Measurements from ENCODE around the gene FAT4.

Gene FAT4

GRCh38 chr4:125338814-125339213 is 24.1 kb downstream of the FAT4 start:
- Mint-ChIP-seq H3K27ac (no peak overlapping the region), H3K36me3 (ENCODE audit: low read depth) (no peaks in the 10 kb centered on the region), H3K4me3 (no peak overlapping the region), H3K27me3 (peaks cover 2% of the 10 kb centered on the region), H3K4me1 (ENCODE audit: low read depth) (no peaks in the 10 kb centered on the region), H3K9me3 (peaks cover 2% of the 10 kb centered on the region)
- no peak for DNase-seq

- Mint-ChIP-seq H3K4me1 (ENCODE audit: low read depth) (no peaks in the 10 kb centered on the region), H3K4me3 (no peak overlapping the region), H3K27me3 (peaks cover 2% of the 10 kb centered on the region), H3K9me3 (peaks cover 2% of the 10 kb centered on the region), H3K36me3 (ENCODE audit: low read depth) (no peaks in the 10 kb centered on the region), H3K27ac (no peak overlapping the region)
- no peak for DNase-seq
Measured at GRCh38 chr4:125344198-125344597, 29.4 kb downstream of the FAT4 start.

- no peaks in the 10 kb centered on the region for H3K9me3 Mint-ChIP-seq
- DNase-seq, result no peak
- H3K4me1 Mint-ChIP-seq (ENCODE audit: low read depth), result no peaks in the 10 kb centered on the region
- H3K27ac Mint-ChIP-seq, result no peak overlapping the region
- no peak overlapping the region for H3K4me3 Mint-ChIP-seq
- no peaks in the 10 kb centered on the region for H3K27me3 Mint-ChIP-seq
- H3K36me3 Mint-ChIP-seq (ENCODE audit: low read depth), result no peaks in the 10 kb centered on the region
Measured at GRCh38 chr4:125346616-125347015, 31.9 kb downstream of the FAT4 start.

DNA sequence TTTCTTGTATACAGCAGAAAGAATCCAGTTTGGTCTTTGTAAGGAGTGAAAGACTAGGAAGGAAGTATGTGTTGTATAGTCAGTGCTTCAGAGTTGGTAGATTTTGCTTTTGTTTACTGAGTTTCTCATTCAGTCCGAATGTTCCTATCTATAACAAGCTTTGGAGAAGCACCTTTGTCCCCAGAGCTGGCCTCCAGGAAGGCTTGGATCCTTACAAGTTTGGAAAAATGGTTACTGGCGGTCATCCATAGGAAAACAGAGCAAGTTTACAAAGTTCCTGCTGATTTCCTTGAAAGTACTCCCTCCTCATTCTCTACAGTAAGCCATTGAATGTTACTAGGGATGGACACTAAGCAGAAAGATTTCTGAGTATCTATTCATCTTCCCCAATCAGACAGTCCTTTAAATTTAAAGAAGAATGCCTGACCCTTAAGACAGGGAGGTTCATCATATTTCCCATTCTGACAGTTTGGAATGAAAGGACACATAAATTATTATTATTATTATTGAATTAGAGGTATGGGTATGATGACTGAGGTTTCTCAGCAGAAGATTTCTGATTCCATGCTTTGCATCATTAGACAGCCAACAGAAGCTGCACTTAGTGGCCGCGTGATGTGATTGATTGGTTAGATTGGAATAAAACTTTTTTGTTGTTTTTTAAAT is 35.8 kb downstream of the FAT4 start:
- no peaks in the 10 kb centered on the region for H3K9me3 Mint-ChIP-seq
- no peak overlapping the region for H3K4me3 Mint-ChIP-seq
- H3K4me1 Mint-ChIP-seq (ENCODE audit: low read depth), result no peaks in the 10 kb centered on the region
- DNase-seq, result no peak
- no peaks in the 10 kb centered on the region for H3K36me3 Mint-ChIP-seq (ENCODE audit: low read depth)
- H3K27ac Mint-ChIP-seq, result no peak overlapping the region
- no peaks in the 10 kb centered on the region for H3K27me3 Mint-ChIP-seq

GRCh38 chr4:125352521-125352920 is 37.8 kb downstream of the FAT4 start:
- Mint-ChIP-seq H3K36me3 (ENCODE audit: low read depth) (no peaks in the 10 kb centered on the region), H3K4me1 (ENCODE audit: low read depth) (no peaks in the 10 kb centered on the region), H3K9me3 (no peaks in the 10 kb centered on the region), H3K4me3 (no peak overlapping the region), H3K27me3 (no peaks in the 10 kb centered on the region), H3K27ac (no peak overlapping the region)
- DNase-seq, result no peak

- H3K36me3 Mint-ChIP-seq (ENCODE audit: low read depth), result no peaks in the 10 kb centered on the region
- no peaks in the 10 kb centered on the region for H3K9me3 Mint-ChIP-seq
- DNase-seq, result no peak
- no peaks in the 10 kb centered on the region for H3K27me3 Mint-ChIP-seq
- no peaks in the 10 kb centered on the region for H3K4me1 Mint-ChIP-seq (ENCODE audit: low read depth)
- H3K27ac Mint-ChIP-seq, result no peak overlapping the region
- no peak overlapping the region for H3K4me3 Mint-ChIP-seq
Measured at GRCh38 chr4:125353131-125353530, 38.4 kb downstream of the FAT4 start.

DNA sequence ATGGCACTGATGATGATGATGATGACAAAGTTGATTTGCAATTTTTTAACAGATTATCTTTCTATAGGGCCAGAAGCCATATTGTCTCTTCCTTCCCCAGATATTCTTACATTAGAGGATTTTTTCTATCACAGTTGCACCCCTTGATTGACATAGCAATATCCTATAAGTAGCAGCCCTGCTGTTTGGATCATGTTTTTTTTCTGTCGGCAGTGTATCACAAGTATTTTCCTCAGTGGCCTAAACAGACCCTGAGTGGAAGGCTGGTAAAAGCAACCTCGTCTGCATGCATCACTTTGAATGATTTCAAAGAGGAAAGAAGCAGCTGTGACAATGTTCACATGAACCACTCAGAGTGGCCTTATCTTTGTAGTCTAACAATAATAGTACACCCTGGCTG is 41.0 kb downstream of the FAT4 start:
- no peaks in the 10 kb centered on the region for H3K27me3 Mint-ChIP-seq
- H3K36me3 Mint-ChIP-seq (ENCODE audit: low read depth), result no peaks in the 10 kb centered on the region
- no peak overlapping the region for H3K27ac Mint-ChIP-seq
- no peak for DNase-seq
- H3K4me3 Mint-ChIP-seq, result no peak overlapping the region
- H3K9me3 Mint-ChIP-seq, result no peaks in the 10 kb centered on the region
- no peaks in the 10 kb centered on the region for H3K4me1 Mint-ChIP-seq (ENCODE audit: low read depth)

DNA sequence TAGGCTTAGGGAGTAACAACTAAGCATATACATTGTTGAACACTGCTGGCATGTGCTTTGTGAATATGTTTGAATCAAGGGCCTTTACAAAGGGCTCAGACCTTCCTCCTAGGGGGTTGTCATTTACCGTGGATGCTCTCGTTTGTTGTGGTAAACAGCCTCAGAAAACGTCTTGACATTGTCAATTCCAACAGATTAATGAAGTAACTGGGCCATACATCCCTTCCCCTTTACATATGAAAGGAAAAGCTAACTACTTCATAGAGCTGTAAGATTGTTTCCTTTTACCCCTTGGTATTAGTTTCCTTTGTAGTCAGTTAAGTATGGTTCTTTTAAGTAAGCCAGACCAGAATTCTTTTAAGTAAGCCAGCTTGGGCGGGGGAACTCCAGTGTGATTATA is 42.9 kb downstream of the FAT4 start:
- peaks cover 3% of the 10 kb centered on the region for H3K9me3 Mint-ChIP-seq
- H3K27ac Mint-ChIP-seq, result no peak overlapping the region
- DNase-seq, result no peak
- no peaks in the 10 kb centered on the region for H3K27me3 Mint-ChIP-seq
- H3K4me3 Mint-ChIP-seq, result no peak overlapping the region
- H3K4me1 Mint-ChIP-seq (ENCODE audit: low read depth), result no peaks in the 10 kb centered on the region
- H3K36me3 Mint-ChIP-seq (ENCODE audit: low read depth), result no peaks in the 10 kb centered on the region

DNA sequence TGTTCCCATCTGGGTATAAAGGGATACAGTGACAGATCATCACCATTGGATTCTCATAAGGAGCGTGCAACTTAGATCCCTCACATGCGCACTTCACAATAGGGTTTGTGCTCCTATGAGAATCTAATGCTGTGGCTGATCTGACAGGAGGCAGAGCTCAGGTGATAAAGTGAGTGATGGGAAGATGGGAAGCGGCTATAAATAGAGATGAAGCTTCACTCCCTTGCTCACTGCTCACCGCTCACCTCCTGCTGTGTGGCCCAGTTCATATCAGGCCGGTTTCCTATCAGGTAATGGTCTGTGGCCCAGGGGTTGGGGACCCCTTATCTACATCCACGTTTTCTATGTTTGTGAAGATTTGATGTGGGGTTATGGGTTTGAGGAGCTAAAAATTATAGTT is 43.7 kb downstream of the FAT4 start:
- no peaks in the 10 kb centered on the region for H3K36me3 Mint-ChIP-seq (ENCODE audit: low read depth)
- H3K27me3 Mint-ChIP-seq, result no peaks in the 10 kb centered on the region
- peaks cover 3% of the 10 kb centered on the region for H3K9me3 Mint-ChIP-seq
- no peak for DNase-seq
- H3K4me1 Mint-ChIP-seq (ENCODE audit: low read depth), result no peaks in the 10 kb centered on the region
- no peak overlapping the region for H3K4me3 Mint-ChIP-seq
- no peak overlapping the region for H3K27ac Mint-ChIP-seq

GRCh38 chr4:125359363-125359762 is 44.6 kb downstream of the FAT4 start:
- H3K4me3 Mint-ChIP-seq, result no peak overlapping the region
- no peaks in the 10 kb centered on the region for H3K4me1 Mint-ChIP-seq (ENCODE audit: low read depth)
- DNase-seq, result no peak
- no peaks in the 10 kb centered on the region for H3K36me3 Mint-ChIP-seq (ENCODE audit: low read depth)
- no peak overlapping the region for H3K27ac Mint-ChIP-seq
- peaks cover 6% of the 10 kb centered on the region for H3K9me3 Mint-ChIP-seq
- no peaks in the 10 kb centered on the region for H3K27me3 Mint-ChIP-seq

DNA sequence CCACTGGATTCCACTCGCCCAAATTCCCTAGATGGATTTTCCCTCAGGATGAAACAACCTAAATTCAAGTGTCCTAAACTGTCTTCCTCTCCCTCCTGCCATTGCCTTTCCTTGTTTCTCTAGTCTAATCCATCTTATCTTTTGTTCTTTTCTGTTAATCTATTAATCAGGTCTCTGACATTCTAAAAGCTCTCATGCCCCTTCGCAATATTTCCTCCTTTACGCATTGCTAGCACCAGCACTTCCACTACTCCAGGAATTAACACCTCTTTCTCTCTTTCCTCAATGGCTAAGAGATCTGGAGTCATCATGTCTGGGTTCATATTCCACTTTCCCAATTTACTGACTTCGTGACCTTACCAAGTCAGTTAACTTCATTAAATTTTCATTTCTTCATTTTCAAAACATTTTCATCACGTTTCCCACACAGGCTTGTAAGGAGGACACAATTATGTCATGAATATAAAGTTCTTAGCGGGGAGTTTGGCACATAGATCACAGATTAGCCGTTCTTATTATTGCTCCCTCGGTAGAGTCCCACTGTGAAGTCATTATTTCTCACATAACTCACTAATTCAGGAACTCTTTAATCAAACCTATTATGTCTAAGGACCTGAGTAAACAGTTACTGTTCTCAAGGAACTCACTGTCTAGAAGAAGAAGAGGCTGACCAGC is 45.3 kb downstream of the FAT4 start:
- no peak for DNase-seq
- Mint-ChIP-seq H3K27me3 (no peaks in the 10 kb centered on the region), H3K27ac (no peak overlapping the region), H3K4me3 (no peak overlapping the region), H3K9me3 (peaks cover 6% of the 10 kb centered on the region), H3K4me1 (ENCODE audit: low read depth) (no peaks in the 10 kb centered on the region), H3K36me3 (ENCODE audit: low read depth) (no peaks in the 10 kb centered on the region)

GRCh38 chr4:125360727-125361126 is 46.0 kb downstream of the FAT4 start:
- H3K4me1 Mint-ChIP-seq (ENCODE audit: low read depth), result no peaks in the 10 kb centered on the region
- H3K27me3 Mint-ChIP-seq, result no peaks in the 10 kb centered on the region
- no peaks in the 10 kb centered on the region for H3K36me3 Mint-ChIP-seq (ENCODE audit: low read depth)
- no peak for DNase-seq
- peaks cover 6% of the 10 kb centered on the region for H3K9me3 Mint-ChIP-seq
- no peak overlapping the region for H3K27ac Mint-ChIP-seq
- H3K4me3 Mint-ChIP-seq, result no peak overlapping the region
